NCI-H146 (cell line): ENCODE measurements around the gene SYT17.

ENCODE experiments used
- DNase-seq: peaks from one replicate; lab custom pipeline; 2025; lab: John Stamatoyannopoulos, UW

Gene SYT17

GRCh38 chr16:19265380-19265930, 97.4 kb downstream of the SYT17 start:
- DNase-seq = no peak

GRCh38 chr16:19266774-19267173, 98.7 kb downstream of the SYT17 start:
- no peak for DNase-seq

- DNase-seq = no peak
Measured at GRCh38 chr16:19269098-19269497, 101.1 kb downstream of the SYT17 start.

- no peak for DNase-seq
Measured at GRCh38 chr16:19274165-19274797, 106.2 kb downstream of the SYT17 start.

GRCh38 chr16:19278403-19278802, 110.4 kb downstream of the SYT17 start:
- DNase-seq = no peak

- DNase-seq = peak; percentile 29
Measured at GRCh38 chr16:19281246-19281645, 113.2 kb downstream of the SYT17 start.

- no peak for DNase-seq
Measured at GRCh38 chr16:19282101-19282500, 114.1 kb downstream of the SYT17 start.

- no peak for DNase-seq
Measured at GRCh38 chr16:19283637-19284036, 115.6 kb downstream of the SYT17 start.

- no peak for DNase-seq
Measured at GRCh38 chr16:19284207-19284606, 116.2 kb downstream of the SYT17 start.

GRCh38 chr16:19285431-19285830, 117.4 kb downstream of the SYT17 start, which contains the start of gene CLEC19A:
Gene CLEC19A (plus strand): TSS chr16:19285731. CDS start chr16:19285852, 121 bp downstream.
- DNase-seq = no peak

GRCh38 chr16:19286827-19287226, 118.8 kb downstream of the SYT17 start:
- DNase-seq = no peak

GRCh38 chr16:19287241-19287640, 119.2 kb downstream of the SYT17 start:
- no peak for DNase-seq

GRCh38 chr16:19288872-19289799, 121.1 kb downstream of the SYT17 start:
- DNase-seq = no peak

- no peak for DNase-seq
Measured at GRCh38 chr16:19289811-19290485, 121.9 kb downstream of the SYT17 start.

- no peak for DNase-seq
Measured at GRCh38 chr16:19290860-19291259, 122.8 kb downstream of the SYT17 start.

- peak; percentile 7 for DNase-seq
Measured at GRCh38 chr16:19291475-19291874, 123.4 kb downstream of the SYT17 start.

GRCh38 chr16:19292186-19292585, 124.1 kb downstream of the SYT17 start:
- no peak for DNase-seq

- no peak for DNase-seq
Measured at GRCh38 chr16:19294156-19294649, 126.2 kb downstream of the SYT17 start.

GRCh38 chr16:19295393-19295792, 127.4 kb downstream of the SYT17 start:
- no peak for DNase-seq

- DNase-seq = no peak
Measured at GRCh38 chr16:19297454-19297853, 129.4 kb downstream of the SYT17 start.

GRCh38 chr16:19299565-19299964, 131.5 kb downstream of the SYT17 start:
- no peak for DNase-seq

- DNase-seq = no peak
Measured at GRCh38 chr16:19301931-19302330, 133.9 kb downstream of the SYT17 start.
